ENCODE measurements around the gene COL4A1. TPM values are rescaled to one million over a fixed set of nuclear protein-coding genes. Genes with fewer than 3 reads are reported as not detected.

Gene COL4A1
- total and polyA plus RNA-seq, 12 donors = 83.3 to 342 (median 147) TPM

DNA sequence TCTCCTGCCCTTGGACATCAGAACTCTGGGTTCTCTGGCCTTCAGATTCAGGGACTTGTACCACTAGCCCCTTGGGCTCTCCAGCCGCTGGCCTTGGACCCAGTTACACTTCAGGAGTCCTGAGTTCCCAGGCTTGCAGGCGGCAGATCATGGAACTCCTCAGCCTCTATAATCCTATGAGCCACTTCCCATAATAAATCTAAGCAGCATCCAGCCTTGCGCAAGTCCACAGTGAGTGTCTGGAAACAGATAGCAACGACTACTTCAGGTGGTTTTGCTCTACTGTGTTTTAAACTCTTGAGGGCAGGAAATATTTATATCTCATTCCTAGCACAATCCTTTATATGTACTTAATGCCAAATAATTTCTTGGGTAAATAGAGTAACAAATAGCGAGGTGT lies 92.3 kb downstream of the COL4A1 start:
- peak overlapping the region in 2 of 10 donors; percentile 50 to 81 for H3K27ac ChIP-seq

DNA sequence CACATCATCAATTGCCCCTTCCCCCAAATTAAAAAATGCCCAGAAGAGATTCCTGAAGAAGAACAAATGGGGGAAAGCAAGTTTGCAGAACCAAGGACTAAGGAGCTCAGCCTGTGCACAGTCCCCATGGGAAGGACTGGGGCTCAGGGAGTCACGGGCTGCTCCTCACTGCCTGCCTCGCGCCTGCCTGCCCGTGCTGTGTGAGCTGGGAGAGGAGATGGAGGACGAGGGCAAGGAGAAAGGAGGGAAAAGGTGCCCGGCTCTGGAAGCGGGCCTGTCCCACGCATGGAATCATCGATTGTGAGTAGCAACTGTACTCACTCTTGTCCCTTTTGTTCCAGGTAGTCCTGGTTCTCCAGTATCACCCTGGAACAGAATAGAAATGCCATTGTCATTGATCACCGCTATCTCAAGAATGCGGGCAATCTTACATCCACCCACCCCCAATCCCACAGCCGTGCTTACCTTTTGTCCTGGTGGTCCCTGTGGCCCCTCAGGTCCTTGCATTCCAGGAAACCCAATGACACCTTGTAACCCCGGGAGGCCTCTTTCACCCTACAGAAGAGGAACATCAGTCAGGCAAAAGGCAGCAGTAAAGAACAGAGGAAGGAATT lies 93.4 kb downstream of the COL4A1 start:
- peaks cover 4 to 52% (median 35%) of the 10 kb centered on the region in 9 donors for H3K4me1 ChIP-seq
- TF ChIP-seq, protein P1, sequence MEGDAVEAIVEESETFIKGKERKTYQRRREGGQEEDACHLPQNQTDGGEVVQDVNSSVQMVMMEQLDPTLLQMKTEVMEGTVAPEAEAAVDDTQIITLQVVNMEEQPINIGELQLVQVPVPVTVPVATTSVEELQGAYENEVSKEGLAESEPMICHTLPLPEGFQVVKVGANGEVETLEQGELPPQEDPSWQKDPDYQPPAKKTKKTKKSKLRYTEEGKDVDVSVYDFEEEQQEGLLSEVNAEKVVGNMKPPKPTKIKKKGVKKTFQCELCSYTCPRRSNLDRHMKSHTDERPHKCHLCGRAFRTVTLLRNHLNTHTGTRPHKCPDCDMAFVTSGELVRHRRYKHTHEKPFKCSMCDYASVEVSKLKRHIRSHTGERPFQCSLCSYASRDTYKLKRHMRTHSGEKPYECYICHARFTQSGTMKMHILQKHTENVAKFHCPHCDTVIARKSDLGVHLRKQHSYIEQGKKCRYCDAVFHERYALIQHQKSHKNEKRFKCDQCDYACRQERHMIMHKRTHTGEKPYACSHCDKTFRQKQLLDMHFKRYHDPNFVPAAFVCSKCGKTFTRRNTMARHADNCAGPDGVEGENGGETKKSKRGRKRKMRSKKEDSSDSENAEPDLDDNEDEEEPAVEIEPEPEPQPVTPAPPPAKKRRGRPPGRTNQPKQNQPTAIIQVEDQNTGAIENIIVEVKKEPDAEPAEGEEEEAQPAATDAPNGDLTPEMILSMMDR (IDR thresholded peaks at IDR 0.05) = no peak
- ATAC-seq = no peak
- no peaks in the 10 kb centered on the region for H3K27me3 ChIP-seq
- 73 to 85% methylated on average over 13 of the region's 13 CpGs for WGBS, 2 donors
- H3K36me3 ChIP-seq = peaks cover 0 to 66% (median 33%) of the 10 kb centered on the region in 9 donors
- peak overlapping the region in 1 of 10 donors; percentile 50 for H3K27ac ChIP-seq
- no peak for DNase-seq
- no peaks in the 10 kb centered on the region for H3K9me3 ChIP-seq
- intact Hi-C loops (cut with DNase I) = no loop called here
- H3K4me3 ChIP-seq = no peak overlapping the region

More for the DNA sequence above, 92.3 kb downstream of the COL4A1 start:
- H3K9me3 ChIP-seq = no peaks in the 10 kb centered on the region
- no peak for DNase-seq
- WGBS, 2 donors = 89 to 94% methylated on average over 5 of the region's 5 CpGs
- no peak for ATAC-seq
- H3K36me3 ChIP-seq = peaks cover 0 to 55% (median 28%) of the 10 kb centered on the region in 9 donors
- no peaks in the 10 kb centered on the region for H3K27me3 ChIP-seq
- peaks cover 4 to 61% (median 45%) of the 10 kb centered on the region in 9 donors for H3K4me1 ChIP-seq
- intact Hi-C loops (cut with DNase I) = no loop called here
- H3K4me3 ChIP-seq = no peak overlapping the region
- TF ChIP-seq, protein P1 (IDR thresholded peaks at IDR 0.05) = no peak

DNA sequence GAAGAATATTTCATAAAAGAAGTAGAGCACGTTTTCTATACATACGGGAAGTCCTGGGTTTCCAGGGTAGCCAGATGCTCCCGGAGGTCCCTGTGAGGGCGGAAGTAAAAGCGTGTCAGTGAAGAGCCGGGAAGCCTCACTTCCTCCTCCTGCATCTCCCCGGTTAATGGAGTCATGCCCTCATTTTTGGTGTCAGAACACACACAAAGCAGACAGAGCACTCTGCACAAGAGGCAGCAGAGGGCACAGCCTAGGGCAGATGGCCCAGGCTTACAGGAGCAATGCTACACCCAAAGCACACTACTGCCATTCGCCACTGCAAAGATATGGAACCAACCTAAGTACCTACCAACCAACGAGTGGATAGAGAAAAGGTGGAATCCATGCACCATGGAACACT lies 94.4 kb downstream of the COL4A1 start:
- WGBS, 2 donors = 81 to 84% methylated on average over 9 of the region's 9 CpGs
- ATAC-seq (no peak), DNase-seq (no peak)
- H3K27ac ChIP-seq = no peak overlapping the region
- intact Hi-C loops (cut with DNase I) = no loop called here
- TF ChIP-seq, protein P1 (IDR thresholded peaks at IDR 0.05) = no peak
- H3K27me3 ChIP-seq = no peaks in the 10 kb centered on the region
- H3K4me3 ChIP-seq = no peak overlapping the region
- no peaks in the 10 kb centered on the region for H3K9me3 ChIP-seq
- peaks cover 0 to 42% (median 29%) of the 10 kb centered on the region in 9 donors for H3K4me1 ChIP-seq
- peaks cover 0 to 73% (median 41%) of the 10 kb centered on the region in 9 donors for H3K36me3 ChIP-seq

DNA sequence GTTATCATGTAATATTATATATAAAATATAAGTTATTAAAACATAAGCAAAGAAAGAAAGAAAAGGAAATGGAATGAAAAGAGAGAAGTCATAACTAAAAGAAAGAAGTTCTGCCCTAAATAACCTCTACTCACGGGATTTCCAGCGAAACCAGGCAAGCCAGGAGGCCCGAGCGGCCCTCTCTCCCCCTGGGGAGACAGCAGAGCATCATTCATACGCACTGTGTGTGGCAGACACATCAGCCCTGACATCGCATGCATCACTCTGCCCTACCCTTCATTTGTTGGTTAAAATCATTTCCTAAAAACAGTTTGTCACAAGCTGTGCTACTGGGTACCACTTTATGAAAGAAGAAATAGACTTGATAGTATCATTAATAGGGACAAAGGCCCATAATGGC lies 95.2 kb downstream of the COL4A1 start:
- no peaks in the 10 kb centered on the region for H3K27me3 ChIP-seq
- H3K4me3 ChIP-seq = no peak overlapping the region
- DNase-seq = no peak
- TF ChIP-seq, protein P1 (IDR thresholded peaks at IDR 0.05) = no peak
- H3K4me1 ChIP-seq = peaks cover 0 to 34% (median 21%) of the 10 kb centered on the region in 9 donors
- no peak overlapping the region for H3K27ac ChIP-seq
- WGBS, 2 donors = 80 to 83% methylated on average over 6 of the region's 6 CpGs
- ATAC-seq = no peak
- peaks cover 0 to 81% (median 49%) of the 10 kb centered on the region in 9 donors for H3K36me3 ChIP-seq
- no peaks in the 10 kb centered on the region for H3K9me3 ChIP-seq
- intact Hi-C loops (cut with DNase I) = no loop called here
